ENCODE data around the gene SHE.
"Not testable (repeated sequence)": the region's sequence is repeated elsewhere in the genome, so short reads cannot be mapped to it uniquely, and the experiment has no call there.

The SHE gene

DNA sequence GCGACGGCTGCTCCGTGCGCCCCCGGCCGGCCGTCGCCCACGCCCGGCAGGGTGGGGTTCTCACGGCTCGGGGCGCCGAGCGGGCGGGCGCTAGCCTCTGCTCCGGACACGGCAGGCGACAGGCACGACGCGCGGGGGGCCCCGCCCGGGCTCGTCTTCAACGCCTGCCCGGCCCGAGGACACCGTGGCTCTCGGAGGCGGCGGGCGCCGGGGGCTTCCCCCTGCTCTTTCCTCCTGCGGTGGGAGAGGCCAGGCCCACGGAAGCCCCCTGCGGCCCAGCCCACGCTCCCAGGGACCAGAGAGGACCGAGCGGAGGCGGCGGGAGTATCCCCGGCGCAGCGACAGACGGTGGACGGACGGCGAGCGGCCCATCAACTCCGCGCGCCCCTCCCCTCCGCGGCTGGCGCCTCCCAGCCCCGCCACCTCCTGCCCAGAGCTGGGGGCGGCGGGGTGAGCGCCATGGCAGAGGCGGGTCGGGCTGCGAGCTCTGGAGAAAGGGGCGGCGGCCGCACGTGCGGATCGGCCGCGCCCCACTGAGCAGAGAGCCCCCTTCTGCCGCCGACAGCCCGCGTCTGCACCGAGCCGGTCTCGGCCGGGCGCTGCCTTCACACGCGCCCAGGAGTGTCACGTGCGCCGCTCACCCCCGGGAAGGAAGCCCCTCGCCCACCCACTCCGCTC lies at the start of gene SHE, which contains the start of gene TDRD10:
Gene SHE (minus strand): TSS at position 347 of the 678 bp plus-strand sequence. CDS start 386 bp downstream, outside the sequence.
Gene TDRD10 (plus strand): TSS at position 154 of the 678 bp plus-strand sequence. CDS start 4,685 bp downstream, outside the sequence.
- no peak for DNase-seq

DNA sequence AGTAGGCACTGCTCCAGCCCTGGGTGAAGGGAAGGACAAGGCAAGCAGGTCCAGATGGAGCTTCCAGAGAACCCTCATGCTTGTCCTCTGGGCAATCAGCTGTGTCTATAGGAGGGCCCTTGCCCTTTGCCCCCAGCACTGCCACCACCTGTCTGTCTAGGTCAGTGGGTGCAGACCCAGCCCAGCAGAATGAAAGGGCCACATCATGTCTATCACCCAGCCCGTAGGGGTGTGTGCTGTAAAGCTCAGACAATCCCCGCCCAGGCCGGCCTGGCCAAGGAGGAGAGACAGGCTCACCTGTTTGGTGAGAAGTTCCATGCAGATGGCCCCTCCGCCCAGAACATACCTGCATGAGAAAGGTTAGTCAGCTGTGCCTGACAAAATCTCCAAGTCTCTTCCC lies 49.3 kb upstream of the SHE start:
- DNase-seq = no peak

DNA sequence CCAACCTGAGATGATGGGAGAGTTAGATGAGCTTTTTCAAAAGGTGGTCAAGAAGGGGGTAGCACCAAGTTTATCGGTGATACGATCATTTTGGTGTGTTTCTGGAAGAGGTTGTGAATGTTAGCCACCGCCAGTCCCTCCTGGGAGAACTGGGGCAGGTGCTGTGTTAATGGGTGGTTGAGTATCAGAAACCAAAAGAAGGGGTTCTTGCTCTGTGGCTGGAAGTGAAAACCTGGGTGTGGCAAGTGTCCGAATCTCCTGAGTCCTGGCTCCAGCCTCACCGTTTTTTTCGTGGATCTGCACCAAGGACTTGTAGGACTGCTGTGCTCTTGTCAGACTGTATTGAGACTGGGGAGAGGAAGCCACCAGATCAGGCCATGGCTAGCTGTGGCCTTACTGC lies 48.4 kb upstream of the SHE start:
- DNase-seq = no peak

DNA sequence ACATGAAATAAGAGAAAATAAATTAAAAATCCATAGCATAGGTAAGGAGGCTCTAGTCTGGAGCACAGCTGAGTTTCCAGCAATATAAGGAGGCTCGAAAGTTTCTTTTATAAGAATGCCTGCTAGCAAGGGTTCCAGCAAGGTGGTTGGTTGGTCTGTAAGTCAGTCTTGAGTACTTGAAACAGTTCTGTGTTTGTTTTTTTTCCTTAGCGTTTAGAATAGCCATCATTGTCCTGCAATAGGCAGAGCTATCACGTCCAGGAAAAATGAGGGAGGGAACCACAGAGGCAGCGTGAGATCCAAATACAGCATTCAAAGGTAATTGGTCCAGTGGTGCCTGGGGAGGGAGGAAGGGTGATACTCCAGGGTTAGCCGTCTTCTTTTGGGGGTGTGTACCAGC lies 47.9 kb upstream of the SHE start:
- no peak for DNase-seq

DNA sequence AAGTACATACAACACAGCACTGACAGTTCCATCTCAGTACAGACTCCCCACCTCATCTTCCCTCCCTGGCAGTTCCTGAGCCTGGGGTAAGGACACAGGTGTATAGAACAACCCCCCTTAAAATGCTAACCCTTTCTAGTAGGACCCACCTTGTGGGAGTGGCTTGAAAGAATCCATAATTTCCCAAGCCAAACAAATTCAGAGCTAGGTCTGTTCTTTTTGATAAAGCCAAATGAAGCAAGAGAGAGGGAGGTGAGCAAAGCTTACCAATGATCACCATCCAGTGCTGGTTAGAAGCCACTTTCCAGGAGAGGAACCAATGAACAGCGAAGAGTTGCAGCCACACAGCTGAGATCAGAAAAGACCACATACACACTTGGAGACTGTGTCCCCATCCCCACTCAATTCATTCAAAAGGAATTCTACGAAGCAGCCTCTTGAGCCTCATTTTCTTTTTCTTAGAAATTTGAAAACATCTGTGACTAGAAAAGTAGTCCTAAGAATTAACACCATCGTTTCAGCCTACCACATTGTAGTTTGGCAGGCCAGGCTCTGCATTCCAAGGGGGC lies 47.1 kb upstream of the SHE start:
- no peak for DNase-seq

- DNase-seq = no peak
Observed at GRCh38 chr1:154548028-154548427, 45.8 kb upstream of the SHE start.

DNA sequence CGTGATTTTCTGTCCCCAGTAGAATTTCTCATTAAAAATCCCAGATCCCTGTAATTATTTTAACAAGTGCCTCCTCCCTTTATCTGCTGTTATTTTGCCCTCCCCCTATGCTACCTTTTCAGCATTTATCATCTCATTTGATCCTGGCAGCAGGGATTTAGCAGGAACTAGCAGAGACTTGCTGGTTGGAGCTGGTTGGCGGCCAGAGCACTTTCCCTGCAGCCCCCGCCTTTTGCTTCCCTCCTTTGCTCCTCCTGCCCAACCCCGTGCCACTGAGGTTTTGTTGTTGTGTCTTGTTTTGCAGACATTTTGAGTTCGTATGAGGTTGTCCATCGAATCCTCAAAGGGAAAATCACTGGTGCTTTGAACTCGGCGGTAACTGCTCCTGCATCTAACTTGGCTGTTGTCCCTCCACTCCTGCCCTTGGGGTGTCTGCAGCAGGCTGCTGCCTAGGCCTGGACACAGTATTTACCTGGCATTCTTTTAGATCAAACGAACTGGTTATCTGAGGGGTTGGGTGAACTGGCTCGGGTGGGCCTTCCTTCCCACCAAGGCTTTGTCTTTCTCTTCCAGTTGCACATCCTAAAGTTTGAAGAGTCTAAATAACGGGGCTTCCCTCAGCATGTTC lies 45.0 kb upstream of the SHE start:
- no peak for DNase-seq

- peak; percentile 32 for DNase-seq
Observed at GRCh38 chr1:154546264-154547063, 44.3 kb upstream of the SHE start.

- DNase-seq = no peak
Observed at GRCh38 chr1:154541231-154541630, 39.0 kb upstream of the SHE start.

DNA sequence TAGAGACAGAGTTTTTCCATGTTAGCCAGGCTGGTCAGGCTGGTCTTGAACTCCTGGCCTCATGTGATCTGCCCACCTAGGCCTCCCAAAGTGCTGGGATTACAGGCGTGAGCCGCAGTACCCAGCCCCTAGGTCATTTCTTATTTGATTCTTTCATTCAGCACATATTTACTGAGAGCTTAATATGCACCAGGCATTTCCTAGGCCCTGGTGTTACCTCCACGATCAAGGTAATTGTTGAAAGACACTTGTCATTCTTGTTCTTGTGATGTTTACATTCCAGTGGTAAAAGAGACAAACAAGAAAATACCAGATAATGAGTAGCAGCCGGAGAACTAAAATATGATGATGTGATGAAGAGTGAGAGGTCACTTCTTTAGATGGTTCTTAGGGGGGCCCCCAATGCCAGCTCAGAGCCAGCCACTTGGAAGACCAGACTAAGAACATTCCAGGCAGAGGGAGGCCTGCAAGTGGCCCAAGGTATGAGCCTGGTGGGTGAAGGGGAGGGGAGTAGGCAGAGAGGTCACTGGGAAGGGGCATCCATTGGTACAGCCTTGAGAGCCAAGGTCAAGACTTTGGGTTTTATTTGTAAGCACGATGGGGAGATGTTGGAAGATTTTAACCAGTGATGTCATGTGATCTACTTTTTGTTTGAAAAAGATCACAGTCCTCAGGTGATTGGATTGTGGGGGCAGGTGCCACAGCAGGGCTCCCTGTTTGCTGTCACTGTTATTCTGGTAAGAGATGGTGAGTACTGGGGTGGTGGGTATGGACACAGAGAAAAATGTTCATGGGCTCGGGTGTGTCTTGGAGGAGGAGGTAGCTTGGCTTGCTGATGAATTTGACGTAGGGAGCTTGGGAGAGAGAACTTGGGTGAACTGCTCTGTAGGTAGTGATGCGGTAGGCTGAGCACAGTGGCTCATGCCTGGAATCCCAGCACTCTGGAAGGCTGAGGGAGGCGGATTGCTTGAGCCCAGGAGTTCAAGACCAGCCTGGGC lies 37.6 kb upstream of the SHE start:
- DNase-seq = no peak

DNA sequence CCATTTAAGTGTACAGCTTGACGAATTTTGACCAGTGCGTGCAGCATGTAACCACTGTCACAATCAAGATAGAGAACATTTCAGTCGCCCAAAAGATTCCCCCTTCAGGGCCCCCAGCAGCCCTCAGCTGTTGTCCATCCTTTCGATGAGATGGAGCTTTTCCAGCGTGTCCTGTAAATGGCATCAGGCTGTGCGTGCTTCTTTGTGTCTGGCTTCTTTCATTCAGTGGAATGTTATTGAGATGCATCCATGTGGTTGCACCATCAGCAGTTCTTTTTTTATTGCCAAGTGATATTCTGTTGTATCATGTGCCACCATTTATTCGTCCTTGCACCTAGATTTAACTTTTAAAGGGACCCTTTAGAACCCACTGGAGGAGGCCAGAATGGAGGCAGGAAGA lies 34.4 kb upstream of the SHE start:
- no peak for DNase-seq

DNA sequence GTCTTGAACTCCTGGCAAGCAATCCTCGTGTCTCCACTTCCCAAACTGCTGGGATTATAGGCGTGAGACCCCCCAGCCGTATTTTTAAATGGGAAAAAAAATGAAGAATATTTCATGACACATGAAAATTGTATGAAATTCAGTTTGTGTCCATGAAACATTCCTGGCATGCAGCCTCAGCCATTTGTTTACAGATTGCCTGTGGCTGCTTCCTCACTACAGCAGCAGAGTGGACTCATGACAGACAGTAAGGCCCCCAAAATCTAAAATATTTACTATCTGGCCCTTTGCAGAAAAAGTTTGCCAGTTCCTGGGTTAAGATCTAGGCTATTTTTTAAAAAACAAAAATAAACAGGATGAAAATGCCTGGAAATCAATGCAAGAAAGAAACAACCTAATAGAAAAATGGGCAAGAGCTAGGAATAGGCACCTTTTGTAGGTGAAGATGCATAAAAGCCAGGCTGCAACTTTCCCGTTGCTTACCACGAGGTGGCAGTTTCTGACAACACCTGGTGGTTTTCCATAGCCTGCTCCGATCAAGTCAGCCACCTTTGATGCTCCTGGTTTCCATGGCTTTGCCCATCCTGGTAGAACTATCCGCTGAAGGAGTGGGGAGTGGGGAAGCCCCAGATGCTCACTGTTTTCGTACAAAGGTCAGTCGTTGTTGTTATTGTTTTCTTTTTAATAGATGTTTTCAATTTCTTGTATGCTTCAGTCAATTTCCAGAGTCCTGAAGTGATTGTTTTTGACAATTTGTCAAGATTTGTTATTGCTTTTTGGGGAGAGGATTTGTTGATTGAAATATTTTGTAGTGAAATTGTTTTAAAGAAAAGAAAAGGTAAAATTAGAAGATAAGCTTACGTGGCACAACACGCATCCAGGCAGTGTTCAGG lies 32.0 kb upstream of the SHE start:
- DNase-seq = no peak

GRCh38 chr1:154531950-154532349 lies 29.7 kb upstream of the SHE start:
- not testable (repeated sequence) for DNase-seq

- DNase-seq = no peak
Observed at GRCh38 chr1:154529308-154529707, 27.1 kb upstream of the SHE start.

GRCh38 chr1:154527192-154527591 lies 25.0 kb upstream of the SHE start:
- no peak for DNase-seq

GRCh38 chr1:154524881-154525280 lies 22.7 kb upstream of the SHE start:
- no peak for DNase-seq

DNA sequence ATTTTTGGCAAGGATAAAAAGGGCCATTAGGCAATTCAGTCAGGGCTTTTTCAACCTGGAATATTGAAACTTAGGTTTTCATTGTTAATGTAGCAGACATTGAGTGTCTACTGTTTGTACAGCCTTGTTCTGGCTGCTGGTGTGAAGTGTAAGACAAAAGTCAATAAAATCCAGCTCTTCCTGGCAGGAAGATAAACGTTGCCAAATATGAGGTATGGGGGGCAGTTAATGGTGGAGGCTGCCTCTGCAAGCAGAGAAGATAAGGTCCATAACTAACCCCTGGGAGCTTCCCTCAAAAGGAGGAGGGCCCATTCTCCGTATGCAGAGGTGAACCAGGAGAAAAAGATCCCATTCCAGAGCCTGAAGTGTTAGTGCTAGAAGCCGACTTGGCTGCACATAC lies 19.5 kb upstream of the SHE start:
- no peak for DNase-seq

- no peak for DNase-seq
Observed at GRCh38 chr1:154520333-154520732, 18.1 kb upstream of the SHE start.

- DNase-seq = no peak
Observed at GRCh38 chr1:154519591-154519991, 17.4 kb upstream of the SHE start.

- no peak for DNase-seq
Observed at GRCh38 chr1:154517661-154518060, 15.4 kb upstream of the SHE start.

DNA sequence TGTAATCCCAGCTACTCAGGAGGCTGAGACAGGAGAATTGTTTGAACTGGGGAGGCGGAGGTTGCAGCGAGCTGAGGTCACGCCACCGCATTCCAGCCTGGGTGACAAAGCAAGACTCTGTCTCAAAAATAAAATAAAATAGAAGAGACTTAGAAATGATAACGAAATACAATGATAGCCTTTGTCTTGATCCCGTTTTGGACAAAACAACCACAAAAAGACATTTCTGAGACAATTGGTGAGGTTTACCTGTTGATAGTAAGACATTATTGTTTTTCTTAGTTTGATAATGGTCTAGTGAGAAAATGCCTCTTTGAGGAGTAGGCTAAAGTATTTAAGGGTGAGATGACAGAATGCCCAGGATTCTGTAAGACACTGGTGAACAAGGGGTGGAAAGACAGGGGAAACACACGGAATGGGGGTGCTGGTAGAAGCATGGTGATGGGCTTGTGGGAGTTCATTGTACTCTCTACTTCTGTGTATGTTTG lies 11.9 kb upstream of the SHE start:
- DNase-seq = no peak

Measured in CD4-positive, alpha-beta T cell treated with Interleukin-4 for 4 hours (primary cell).